ENCODE measurements around the gene KRT34. TPM values are rescaled to one million over a fixed set of nuclear protein-coding genes. Genes with fewer than 3 reads are reported as not detected.

The KRT34 gene
- total RNA-seq, 1 donor from 2014 or later, result not detected

- no peaks in the 10 kb centered on the region for H3K4me1 ChIP-seq
- H3K27me3 ChIP-seq, result no peaks in the 10 kb centered on the region
- intact Hi-C loops (cut with DNase I), result no loop called here
- TF ChIP-seq CTCF (IDR thresholded peaks at IDR 0.05), result no peak
- no peaks in the 10 kb centered on the region for H3K36me3 ChIP-seq
- no peak overlapping the region for H3K4me3 ChIP-seq
- DNase-seq (ENCODE audit: low spot score in 2 of 2), result no peak
- H3K9me3 ChIP-seq, result no peaks in the 10 kb centered on the region
- no peak overlapping the region for H3K27ac ChIP-seq
Measured at GRCh38 chr17:41333098-41333497, 49.0 kb downstream of the KRT34 start.

DNA sequence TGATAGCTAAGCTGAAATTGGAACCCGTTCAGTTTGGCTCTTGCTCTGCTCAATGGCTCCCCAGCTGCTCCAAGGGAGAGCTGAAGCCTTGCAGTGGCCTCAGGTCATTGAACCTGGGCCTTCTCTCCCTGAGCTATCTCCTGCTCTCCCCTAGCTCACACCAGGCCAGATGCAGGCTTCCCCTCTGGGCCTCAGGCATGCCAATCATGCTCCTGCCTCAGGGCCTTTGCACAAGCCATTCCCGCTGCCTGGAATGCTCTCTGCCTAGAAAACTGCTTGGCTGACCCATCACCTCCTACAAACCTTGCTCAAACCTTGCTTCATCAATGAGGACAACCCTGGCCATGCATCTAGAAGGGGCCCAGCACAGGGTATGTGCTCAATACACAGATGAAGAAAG is 49.9 kb downstream of the KRT34 start:
- intact Hi-C loops (cut with DNase I), result no loop called here
- no peak for TF ChIP-seq CTCF (IDR thresholded peaks at IDR 0.05)
- no peaks in the 10 kb centered on the region for H3K36me3 ChIP-seq
- DNase-seq (ENCODE audit: low spot score in 2 of 2), result no peak
- H3K4me1 ChIP-seq, result no peaks in the 10 kb centered on the region
- no peak overlapping the region for H3K27ac ChIP-seq
- no peaks in the 10 kb centered on the region for H3K9me3 ChIP-seq
- no peaks in the 10 kb centered on the region for H3K27me3 ChIP-seq
- H3K4me3 ChIP-seq, result no peak overlapping the region

GRCh38 chr17:41331606-41332005 is 50.5 kb downstream of the KRT34 start:
- intact Hi-C loops (cut with DNase I), result no loop called here
- no peak for DNase-seq (ENCODE audit: low spot score in 2 of 2)
- Histone ChIP-seq H3K4me1 (no peaks in the 10 kb centered on the region), H3K4me3 (no peak overlapping the region), H3K36me3 (no peaks in the 10 kb centered on the region), H3K27ac (no peak overlapping the region), H3K27me3 (no peaks in the 10 kb centered on the region), H3K9me3 (no peaks in the 10 kb centered on the region)
- TF ChIP-seq CTCF (IDR thresholded peaks at IDR 0.05), result no peak

GRCh38 chr17:41329279-41329948 is 52.7 kb downstream of the KRT34 start:
- Histone ChIP-seq H3K9me3 (no peaks in the 10 kb centered on the region), H3K4me1 (no peaks in the 10 kb centered on the region), H3K36me3 (no peaks in the 10 kb centered on the region), H3K27ac (no peak overlapping the region), H3K4me3 (no peak overlapping the region), H3K27me3 (no peaks in the 10 kb centered on the region)
- no peak for DNase-seq (ENCODE audit: low spot score in 2 of 2)
- TF ChIP-seq CTCF (IDR thresholded peaks at IDR 0.05), result peak; percentile 21 to 50 (median 31)
- intact Hi-C loops (cut with DNase I), result no loop called here

DNA sequence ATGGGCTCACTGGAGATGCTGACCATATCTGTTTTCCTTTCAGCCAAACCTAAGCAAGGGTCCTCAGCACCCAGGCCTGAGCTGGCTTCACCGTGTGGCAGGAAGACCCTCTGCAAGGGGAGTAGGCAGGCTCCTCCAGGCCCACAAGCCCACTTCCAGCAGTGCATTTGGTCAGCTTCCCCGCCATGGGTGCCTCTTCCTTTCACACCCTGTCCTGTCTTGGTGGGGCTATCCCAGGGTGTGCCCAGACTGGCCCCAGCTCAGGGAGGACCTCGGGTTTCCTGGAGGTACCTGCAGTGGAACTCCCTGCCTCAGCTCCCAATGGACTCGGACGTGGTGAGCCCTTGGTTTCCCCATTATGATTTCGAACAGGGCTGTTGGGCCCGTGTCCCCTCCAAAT is 53.9 kb downstream of the KRT34 start:
- Histone ChIP-seq H3K9me3 (no peaks in the 10 kb centered on the region), H3K27ac (no peak overlapping the region), H3K4me1 (no peaks in the 10 kb centered on the region), H3K4me3 (no peak overlapping the region), H3K36me3 (no peaks in the 10 kb centered on the region), H3K27me3 (no peaks in the 10 kb centered on the region)
- TF ChIP-seq CTCF (IDR thresholded peaks at IDR 0.05), result no peak
- intact Hi-C loops (cut with DNase I), result no loop called here
- DNase-seq (ENCODE audit: low spot score in 2 of 2), result no peak

Other genes with a start within 250 kb of the KRT34 start
- not detected for gene KRTAP4-6, start 241.8 kb downstream of the KRT34 start, total RNA-seq
- gene KRTAP4-5, start 232.5 kb downstream of the KRT34 start, total RNA-seq, result not detected
- gene KRTAP4-4, start 221.6 kb downstream of the KRT34 start, total RNA-seq, result not detected
- gene KRTAP4-3, start 214.1 kb downstream of the KRT34 start, total RNA-seq, result not detected
- gene KRTAP4-2, start 204.1 kb downstream of the KRT34 start, total RNA-seq, result not detected
- gene KRTAP4-1, start 197.4 kb downstream of the KRT34 start, total RNA-seq, result not detected
- gene KRTAP9-1, start 192.4 kb downstream of the KRT34 start, total RNA-seq, result not detected
- gene KRTAP9-2, start 155.7 kb downstream of the KRT34 start, total RNA-seq, result not detected
- not detected for gene KRTAP9-3, start 149.9 kb downstream of the KRT34 start, total RNA-seq
- not detected for gene KRTAP9-8, start 144.3 kb downstream of the KRT34 start, total RNA-seq
- not detected for gene KRTAP9-4, start 132.6 kb downstream of the KRT34 start, total RNA-seq
- not detected for gene KRTAP9-9, start 126.9 kb downstream of the KRT34 start, total RNA-seq
- not detected for gene KRTAP9-6, start 116.9 kb downstream of the KRT34 start, total RNA-seq
- not detected for gene KRTAP9-7, start 106.6 kb downstream of the KRT34 start, total RNA-seq
- not detected for gene KRTAP29-1, start 79.5 kb downstream of the KRT34 start, total RNA-seq
- not detected for gene KRTAP16-1, start 73.0 kb downstream of the KRT34 start, total RNA-seq
- gene KRTAP17-1, start 66.6 kb downstream of the KRT34 start, total RNA-seq, result not detected
- not detected for gene KRT33A, start 31.5 kb downstream of the KRT34 start, total RNA-seq
- gene KRT33B, start 12.5 kb downstream of the KRT34 start, total RNA-seq, result not detected
- not detected for gene KRT31, start 15.3 kb upstream of the KRT34 start, total RNA-seq
- not detected for gene KRT37, start 42.3 kb upstream of the KRT34 start, total RNA-seq
- not detected for gene KRT38, start 58.7 kb upstream of the KRT34 start, total RNA-seq
- gene KRT32, start 85.1 kb upstream of the KRT34 start, total RNA-seq, result not detected
- not detected for gene KRT35, start 98.8 kb upstream of the KRT34 start, total RNA-seq
- not detected for gene KRT36, start 107.6 kb upstream of the KRT34 start, total RNA-seq
- 1.9 TPM for gene KRT13, start 123.3 kb upstream of the KRT34 start, total RNA-seq
- gene KRT15, start 136.6 kb upstream of the KRT34 start, total RNA-seq, result 0.32 TPM
- gene KRT19, start 146.0 kb upstream of the KRT34 start, total RNA-seq, result 1.4 TPM
- not detected for gene KRT9, start 189.8 kb upstream of the KRT34 start, total RNA-seq
- gene KRT14, start 204.6 kb upstream of the KRT34 start, total RNA-seq, result 10.3 TPM
- 31.9 TPM for gene KRT16, start 230.5 kb upstream of the KRT34 start, total RNA-seq
- 14.8 TPM for gene KRT17, start 242.3 kb upstream of the KRT34 start, total RNA-seq

All from ascending aorta (tissue), 2 donors.